NB4 (cell line): ENCODE measurements around the gene PAQR7.

Experiments
- DNase-seq: peaks from one replicate; pipeline ENCODE4 v3.0.0; 2010; ENCODE audit warnings: low read depth
- H3K4me3 ChIP-seq: one replicate; pipeline ENCODE4 v1.5.1; 2011; ENCODE audit warnings: mild to moderate bottlenecking, low read depth, low read length, moderate library complexity
- MYC ChIP-seq: IDR thresholded peaks from 2 replicates; pipeline ENCODE4 v1.6.1; 2011; ENCODE audit warnings: low read depth, low read length
- POLR2A ChIP-seq: IDR thresholded peaks from 2 replicates; pipeline ENCODE4 v1.6.1; 2011; ENCODE audit warnings: mild to moderate bottlenecking; ENCODE audit not compliant: insufficient read length; ENCODE audit errors: extremely low read depth
- TF ChIP-seq, protein P1 (sequence below): IDR thresholded peaks from 2 replicates; pipeline ENCODE4 v1.6.1; 2011; ENCODE audit warnings: low read depth, low read length
- TF ChIP-seq, protein P2 (sequence below): IDR thresholded peaks from one replicate; pipeline ENCODE4 v1.5.1; 2012; ENCODE audit warnings: low read depth, low read length

PAQR7 gene

DNA sequence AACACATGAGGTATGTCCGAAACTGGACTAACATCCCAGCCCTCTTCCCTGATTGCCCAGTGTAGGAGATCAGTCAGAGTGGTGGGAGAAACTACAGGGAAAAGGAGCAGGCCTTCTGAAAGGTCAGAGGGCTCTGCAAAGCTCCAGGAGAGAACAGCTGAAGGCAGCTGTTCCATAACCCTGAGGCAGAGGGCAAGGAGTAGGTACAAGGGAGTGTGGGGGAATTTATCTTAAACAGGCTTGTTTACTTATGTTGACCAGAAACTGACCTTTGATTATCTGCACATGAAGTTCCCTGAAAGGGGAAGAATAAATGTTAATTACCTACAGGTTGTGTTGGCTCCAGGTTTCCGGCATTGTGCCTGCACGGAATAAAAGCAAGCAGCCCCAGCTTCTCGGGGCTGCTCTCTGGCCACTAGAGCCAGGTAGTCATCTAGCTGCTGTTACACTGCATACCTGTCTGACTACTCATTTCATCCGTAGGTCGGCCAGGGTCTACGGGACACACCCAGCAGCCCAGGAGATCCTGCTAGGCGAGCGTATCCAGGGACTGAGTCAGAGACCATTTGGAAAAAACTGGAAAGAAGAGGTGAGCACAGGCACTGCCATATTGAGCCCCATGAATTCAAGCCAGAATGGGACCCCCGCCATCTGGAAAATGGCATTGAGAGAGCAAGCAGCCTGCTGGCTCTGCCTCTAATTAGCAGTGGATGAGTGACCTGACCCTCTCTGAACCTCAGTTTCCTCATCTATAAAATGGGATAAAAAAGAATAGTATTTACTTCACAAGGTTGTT is 14.9 kb upstream of the PAQR7 start:
- no peak overlapping the region for H3K4me3 ChIP-seq
- TF ChIP-seq, protein P1, sequence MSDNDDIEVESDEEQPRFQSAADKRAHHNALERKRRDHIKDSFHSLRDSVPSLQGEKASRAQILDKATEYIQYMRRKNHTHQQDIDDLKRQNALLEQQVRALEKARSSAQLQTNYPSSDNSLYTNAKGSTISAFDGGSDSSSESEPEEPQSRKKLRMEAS, result no peak
- TF ChIP-seq POLR2A, result no peak
- TF ChIP-seq, protein P2, sequence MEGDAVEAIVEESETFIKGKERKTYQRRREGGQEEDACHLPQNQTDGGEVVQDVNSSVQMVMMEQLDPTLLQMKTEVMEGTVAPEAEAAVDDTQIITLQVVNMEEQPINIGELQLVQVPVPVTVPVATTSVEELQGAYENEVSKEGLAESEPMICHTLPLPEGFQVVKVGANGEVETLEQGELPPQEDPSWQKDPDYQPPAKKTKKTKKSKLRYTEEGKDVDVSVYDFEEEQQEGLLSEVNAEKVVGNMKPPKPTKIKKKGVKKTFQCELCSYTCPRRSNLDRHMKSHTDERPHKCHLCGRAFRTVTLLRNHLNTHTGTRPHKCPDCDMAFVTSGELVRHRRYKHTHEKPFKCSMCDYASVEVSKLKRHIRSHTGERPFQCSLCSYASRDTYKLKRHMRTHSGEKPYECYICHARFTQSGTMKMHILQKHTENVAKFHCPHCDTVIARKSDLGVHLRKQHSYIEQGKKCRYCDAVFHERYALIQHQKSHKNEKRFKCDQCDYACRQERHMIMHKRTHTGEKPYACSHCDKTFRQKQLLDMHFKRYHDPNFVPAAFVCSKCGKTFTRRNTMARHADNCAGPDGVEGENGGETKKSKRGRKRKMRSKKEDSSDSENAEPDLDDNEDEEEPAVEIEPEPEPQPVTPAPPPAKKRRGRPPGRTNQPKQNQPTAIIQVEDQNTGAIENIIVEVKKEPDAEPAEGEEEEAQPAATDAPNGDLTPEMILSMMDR, result no peak
- no peak for TF ChIP-seq MYC
- DNase-seq, result no peak

DNA sequence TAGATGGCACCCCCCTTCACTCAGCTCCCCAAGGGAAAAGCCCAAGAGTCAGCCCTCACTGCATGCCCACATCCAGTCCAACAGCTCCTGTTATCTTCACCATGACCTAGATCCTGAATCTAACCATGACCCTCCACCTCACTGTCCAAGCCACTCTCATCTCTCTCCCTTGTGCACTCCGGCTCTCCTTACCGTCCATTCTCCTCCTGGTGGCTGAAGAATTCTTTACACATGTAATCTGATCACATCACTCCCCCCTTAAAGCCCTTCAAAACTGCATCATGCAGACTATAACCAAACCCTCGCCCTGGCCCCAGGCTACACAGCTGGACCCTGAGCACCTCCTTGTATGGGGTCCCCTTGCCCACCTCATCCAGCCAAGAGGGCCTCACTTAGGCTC is 14.0 kb upstream of the PAQR7 start:
- no peak for DNase-seq
- TF ChIP-seq MYC, result no peak
- TF ChIP-seq, protein P2, result no peak
- TF ChIP-seq, protein P1, result no peak
- TF ChIP-seq POLR2A, result no peak
- no peak overlapping the region for H3K4me3 ChIP-seq

DNA sequence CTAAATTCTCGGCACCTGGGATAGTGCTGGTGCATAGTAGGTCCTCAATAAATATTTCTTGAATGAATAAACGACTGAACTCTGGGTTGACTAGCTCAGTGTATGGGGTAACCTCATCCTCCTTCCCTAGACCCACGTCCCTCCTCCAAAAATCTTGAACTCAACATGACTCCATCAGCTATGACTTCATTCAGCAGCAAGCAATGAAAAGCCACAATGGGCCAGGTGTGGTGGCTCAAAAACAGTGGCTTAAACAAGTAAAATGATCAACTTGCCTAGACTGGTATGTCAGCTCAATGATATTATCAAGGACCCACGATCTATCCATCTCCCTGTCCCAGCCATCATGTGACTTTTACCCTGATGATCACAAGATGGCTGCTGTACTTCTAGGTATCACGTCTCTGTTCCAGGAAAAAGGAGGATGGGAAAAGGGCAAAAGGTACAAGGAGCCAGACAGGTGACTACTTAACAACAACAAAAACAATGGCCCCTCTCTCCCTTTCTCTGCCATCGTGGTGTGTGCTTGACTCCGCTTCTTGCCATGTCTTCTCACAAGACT is 13.0 kb upstream of the PAQR7 start:
- TF ChIP-seq, protein P1, result no peak
- TF ChIP-seq, protein P2, result no peak
- TF ChIP-seq POLR2A, result no peak
- TF ChIP-seq MYC, result no peak
- no peak overlapping the region for H3K4me3 ChIP-seq
- no peak for DNase-seq

GRCh38 chr1:25885602-25886001 is 10.1 kb upstream of the PAQR7 start:
- TF ChIP-seq, protein P1, result no peak
- TF ChIP-seq POLR2A (no peak), MYC (no peak)
- TF ChIP-seq, protein P2, result no peak
- H3K4me3 ChIP-seq, result no peak overlapping the region
- DNase-seq, result no peak

DNA sequence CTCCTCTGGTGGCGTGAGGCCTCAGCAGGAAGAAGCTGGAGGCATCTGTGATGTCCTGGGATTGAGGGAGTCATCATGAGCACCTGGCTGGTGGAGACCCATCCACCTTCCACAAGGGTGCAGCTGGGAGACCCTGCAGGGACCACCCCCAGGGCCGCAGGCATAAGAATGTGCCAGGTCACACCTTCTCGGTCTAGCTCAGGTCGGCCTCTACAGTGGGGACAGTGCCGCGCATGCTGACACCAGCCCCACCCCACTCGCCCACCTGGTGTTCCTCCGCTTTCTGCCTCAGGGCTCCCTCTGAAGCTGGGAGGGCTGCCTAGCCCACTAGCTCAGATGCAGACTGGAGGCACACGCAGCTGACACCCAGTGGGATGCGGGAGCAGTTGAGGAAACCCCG is 5.8 kb upstream of the PAQR7 start:
- no peak for TF ChIP-seq POLR2A
- TF ChIP-seq, protein P1, result no peak
- TF ChIP-seq MYC, result no peak
- TF ChIP-seq, protein P2, result no peak
- DNase-seq, result no peak
- H3K4me3 ChIP-seq, result no peak overlapping the region

- TF ChIP-seq, protein P2, result no peak
- TF ChIP-seq POLR2A (no peak), MYC (no peak)
- TF ChIP-seq, protein P1, result no peak
- DNase-seq, result no peak
- H3K4me3 ChIP-seq, result no peak overlapping the region
Measured at GRCh38 chr1:25880518-25880917, 5.0 kb upstream of the PAQR7 start.
